Caco-2 (cell line): ENCODE data around the gene AP3S2. TPM values are rescaled to one million over a fixed set of nuclear protein-coding genes. Genes with fewer than 3 reads are reported as not detected.
A peak's percentile ranks its signal among the peaks of the same experiment; 100 is the strongest.

Experiments
- BruUV-seq: library from RNA; stranded (reverse); fragments of 400-500 nt; replicated peaks from 2 replicates; lab custom pipeline; 2021; lab: Mats Ljungman, UMichigan
- CTCF ChIA-PET: fragments of 300-600 bp; sonication (Branson Sonifier 250); formaldehyde crosslinking; loops from one replicate; lab custom pipeline; 2022; ENCODE audit warnings: antibody characterized with exemption; lab: Charles Lee
- POLR2A ChIA-PET: fragments of 300-600 bp; sonication (Branson Sonifier 250); formaldehyde crosslinking; loops from one replicate; lab custom pipeline; 2022; ENCODE audit warnings: antibody characterized with exemption; lab: Charles Lee
- DNase-seq, 2 experiments: peaks; one replicate each; pipeline versions ENCODE4 v3.0.0 to v3.0.0-alpha.2; 2020 to 2022
- H3K27me3 ChIP-seq: replicated peaks from 2 replicates; pipeline ENCODE4 v1.6.0; 2011; ENCODE audit warnings: low read length; ENCODE audit not compliant: control insufficient read depth, insufficient read depth
- H3K36me3 ChIP-seq: 2 replicates; pipeline ENCODE4 v1.5.1; 2011; ENCODE audit warnings: low read length; ENCODE audit not compliant: control insufficient read depth, insufficient read depth
- H3K4me1 ChIP-seq: fragments of 250-450 bp; sonication (Bioruptor Pico); 2 replicates; pipeline ENCODE4 v1.5.1; 2020; ENCODE audit warnings: mild to moderate bottlenecking
- H3K4me3 ChIP-seq: 2 replicates; pipeline ENCODE4 v1.5.1; 2011; ENCODE audit warnings: low read depth, mild to moderate bottlenecking, control low read depth, low read length
- H3K9me3 ChIP-seq: fragments of 250-450 bp; sonication (Bioruptor Pico); 2 replicates; pipeline ENCODE4 v1.5.1; 2020; ENCODE audit warnings: mild to moderate bottlenecking, moderate library complexity
- H3K27ac Mint-ChIP-seq: one replicate; pipeline ENCODE4 v1.8.0; 2022; ENCODE audit warnings: mixed read lengths; ENCODE audit not compliant: unreplicated experiment
- H3K27me3 Mint-ChIP-seq: one replicate; pipeline ENCODE4 v1.8.0; 2022; ENCODE audit warnings: mixed read lengths; ENCODE audit not compliant: insufficient read depth, unreplicated experiment
- H3K36me3 Mint-ChIP-seq: one replicate; pipeline ENCODE4 v1.8.0; 2022; ENCODE audit warnings: mild to moderate bottlenecking, mixed read lengths; ENCODE audit not compliant: insufficient read depth, unreplicated experiment
- H3K4me1 Mint-ChIP-seq: one replicate; pipeline ENCODE4 v1.8.0; 2022; ENCODE audit warnings: low read depth, mixed read lengths; ENCODE audit not compliant: unreplicated experiment
- H3K4me3 Mint-ChIP-seq: one replicate; pipeline ENCODE4 v1.8.0; 2022; ENCODE audit warnings: mild to moderate bottlenecking, moderate library complexity, mixed read lengths; ENCODE audit not compliant: unreplicated experiment
- H3K9me3 Mint-ChIP-seq: one replicate; pipeline ENCODE4 v1.8.0; 2022; ENCODE audit warnings: mixed read lengths; ENCODE audit not compliant: unreplicated experiment
- CTCF ChIP-seq, 2 experiments: fragments of 200-600 bp in 1 of 2; IDR thresholded peaks; 1 replicate in 1 of 2; 2 replicates in 1 of 2; pipeline versions ENCODE4 v1.5.1 to v1.8.0; 2011 to 2022; ENCODE audit warnings: antibody characterized with exemption in 1 of 2, control low read depth in 1 of 2, inconsistent platforms in 1 of 2, low read depth in 1 of 2, low read length in 1 of 2, mild to moderate bottlenecking in 1 of 2, moderate library complexity in 1 of 2; ENCODE audit not compliant: insufficient read depth in 1 of 2, severe bottlenecking in 1 of 2, unreplicated experiment in 1 of 2
- intact Hi-C: fragments of 100-400 bp; cut with micrococcal nuclease; formaldehyde crosslinking; loops from one replicate; pipeline ENCODE4 v1.10.0; 2022; ENCODE audit not compliant: unreplicated experiment
- total RNA-seq: library from RNA; stranded (reverse); gene quantifications from 2 replicates; pipeline ENCODE4 v1.2.3, GENCODE V29; 2022

Gene AP3S2
- total RNA-seq, 1 experiment from 2014 or later: 28.1 TPM

- Histone ChIP-seq H3K27me3 (no peaks in the 10 kb centered on the region), H3K36me3 (no peaks in the 10 kb centered on the region), H3K4me3 (no peak overlapping the region), H3K9me3 (no peaks in the 10 kb centered on the region), H3K4me1 (peaks cover 37% of the 10 kb centered on the region)
- Mint-ChIP-seq H3K4me1 (peaks cover 22% of the 10 kb centered on the region), H3K27me3 (no peaks in the 10 kb centered on the region), H3K36me3 (no peaks in the 10 kb centered on the region), H3K27ac (no peak overlapping the region), H3K4me3 (no peak overlapping the region), H3K9me3 (no peaks in the 10 kb centered on the region)
- TSS peak; percentile 42 for BruUV-seq
- intact Hi-C loops: no loop called here
- no peak for DNase-seq
- TF ChIP-seq CTCF (IDR thresholded peaks at IDR 0.05; ENCODE audit: insufficient read depth in 1 of 2, low read depth in 1 of 2, low read length in 1 of 2, severe bottlenecking in 1 of 2, unreplicated experiment in 1 of 2): no peak
- CTCF ChIA-PET: interaction anchor here (1.6 kb wide), 1 partner anchor 99 kb away, joined by 8 read pairs; no protein-coding TSS in a partner anchor
- POLR2A ChIA-PET: interaction anchor here (0.6 to 1.0 kb wide), 2 partner anchors 78 to 285 kb away, joined by 3 to 4 read pairs; partner anchors contain the start of gene TICRR
These were observed 33.4 kb downstream of the AP3S2 start for GRCh38 chr15:89860431-89860830.

- Histone ChIP-seq H3K36me3 (no peaks in the 10 kb centered on the region), H3K9me3 (no peaks in the 10 kb centered on the region), H3K27me3 (no peaks in the 10 kb centered on the region), H3K4me3 (no peak overlapping the region), H3K4me1 (peaks cover 37% of the 10 kb centered on the region)
- H3K4me3 Mint-ChIP-seq: no peak overlapping the region
- no peaks in the 10 kb centered on the region for H3K9me3 Mint-ChIP-seq
- H3K27ac Mint-ChIP-seq: peak overlapping the region; percentile 26
- CTCF ChIA-PET: interaction anchor here (0.7 to 1.0 kb wide), 2 partner anchors 16 to 119 kb away, joined by 3 read pairs; no protein-coding TSS in a partner anchor
- peaks cover 22% of the 10 kb centered on the region for H3K4me1 Mint-ChIP-seq
- intact Hi-C loops: no loop called here
- POLR2A ChIA-PET: no interaction called here
- no peaks in the 10 kb centered on the region for H3K27me3 Mint-ChIP-seq
- no TSS peak for BruUV-seq
- no peak for TF ChIP-seq CTCF (IDR thresholded peaks at IDR 0.05; ENCODE audit: insufficient read depth in 1 of 2, low read depth in 1 of 2, low read length in 1 of 2, severe bottlenecking in 1 of 2, unreplicated experiment in 1 of 2)
- no peak for DNase-seq
- H3K36me3 Mint-ChIP-seq: no peaks in the 10 kb centered on the region
These were observed 34.9 kb downstream of the AP3S2 start for GRCh38 chr15:89858661-89859458.

GRCh38 chr15:89857673-89858072 is 36.1 kb downstream of the AP3S2 start:
- Histone ChIP-seq H3K4me1 (peaks cover 41% of the 10 kb centered on the region), H3K9me3 (no peaks in the 10 kb centered on the region), H3K4me3 (no peak overlapping the region), H3K36me3 (no peaks in the 10 kb centered on the region), H3K27me3 (no peaks in the 10 kb centered on the region)
- Mint-ChIP-seq H3K9me3 (no peaks in the 10 kb centered on the region), H3K36me3 (peaks cover under 1% of the 10 kb centered on the region), H3K27me3 (no peaks in the 10 kb centered on the region), H3K4me3 (no peak overlapping the region), H3K27ac (no peak overlapping the region), H3K4me1 (peaks cover 23% of the 10 kb centered on the region)
- POLR2A ChIA-PET: no interaction called here
- BruUV-seq: no TSS peak
- no peak for TF ChIP-seq CTCF (IDR thresholded peaks at IDR 0.05; ENCODE audit: insufficient read depth in 1 of 2, low read depth in 1 of 2, low read length in 1 of 2, severe bottlenecking in 1 of 2, unreplicated experiment in 1 of 2)
- DNase-seq: peak; percentile 17 to 56
- CTCF ChIA-PET: interaction anchor here (1.6 kb wide), 1 partner anchor 117 kb away, joined by 3 read pairs; no protein-coding TSS in a partner anchor
- intact Hi-C loops: no loop called here
